ENCODE data around the gene CFAP57. TPM values are rescaled to one million over a fixed set of nuclear protein-coding genes. Genes with fewer than 3 reads are reported as not detected.

CFAP57 gene
- polyA plus RNA-seq, 2 of the 4 experiments (the other 2 are of a cell fraction): 0.54 to 0.80 TPM

DNA sequence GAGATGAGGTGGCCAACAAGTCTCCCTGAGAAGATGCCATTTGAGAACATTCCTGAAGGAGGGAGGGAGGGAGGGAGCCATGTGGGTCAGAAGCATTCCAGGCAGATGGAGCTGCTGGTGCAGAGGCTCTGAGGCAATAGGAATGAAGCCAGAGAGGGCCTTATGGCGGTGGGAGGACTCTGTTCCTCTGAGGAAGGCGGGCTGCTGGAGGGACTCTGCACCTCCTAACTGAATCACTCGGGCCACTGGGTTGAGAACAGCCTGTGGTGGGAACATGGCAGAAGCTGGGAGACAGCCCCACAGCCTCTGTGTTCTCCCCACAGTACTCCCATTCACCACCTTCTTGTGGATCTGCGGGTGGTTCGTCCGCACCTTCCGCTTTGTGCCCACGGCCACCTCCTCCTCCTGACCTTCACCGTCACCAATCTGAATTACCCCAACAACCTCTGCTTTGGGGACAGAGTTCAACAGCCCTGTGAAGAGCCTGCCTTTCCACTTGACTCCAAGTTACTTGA, 95.2 kb downstream of the CFAP57 start:
- ATAC-seq: peak in 1 of 2 experiments; percentile 21; a peak in 1 of 6 replicates

DNA sequence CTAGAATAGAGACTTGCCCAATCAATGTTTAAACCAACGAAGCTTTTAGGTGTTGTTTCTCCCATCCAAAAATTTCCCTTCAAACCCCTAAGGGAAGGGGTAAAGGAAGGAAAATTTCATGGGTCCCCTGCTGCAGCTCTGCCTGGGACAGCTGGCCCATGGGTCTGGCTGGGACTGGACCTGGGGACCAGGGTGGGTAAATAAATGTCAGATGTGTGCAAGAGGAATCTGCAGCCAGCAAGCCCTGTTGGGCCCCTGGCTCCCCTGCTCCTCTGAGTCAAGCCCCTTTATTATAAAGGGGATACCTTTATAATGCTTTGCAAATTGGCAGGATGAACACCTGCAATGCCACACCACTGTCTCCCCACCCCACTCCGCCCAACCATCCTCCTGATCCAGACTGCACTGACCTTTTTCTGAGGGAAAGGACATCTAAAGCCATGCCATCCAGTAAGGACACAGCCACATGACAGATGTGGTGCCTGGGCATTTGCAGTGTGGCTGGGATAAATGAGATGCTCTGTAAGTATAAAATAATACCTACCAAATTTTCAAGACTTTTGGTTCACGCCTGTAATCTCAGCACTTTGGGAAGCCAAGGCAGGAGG, 95.8 kb downstream of the CFAP57 start:
- Histone ChIP-seq H3K4me1 (no peaks in the 10 kb centered on the region), H3K27ac (no peak overlapping the region), H3K4me3 (no peak overlapping the region), H3K4me2 (no peak overlapping the region), H3K9me3 (peaks cover 4% of the 10 kb centered on the region; the same call in 1 of the 3 replicates)
- no peak for DNase-seq (ENCODE audit: low read depth in 1 of 2, low spot score in 1 of 2)
- POLR2A ChIA-PET: no interaction called here
- no peak for ATAC-seq
- no peak for FAIRE-seq
- CTCF ChIA-PET: no interaction called here
- WGBS (ENCODE audit: missing lambda C conversion rate): 62% methylated on average over 3 of the region's 3 CpGs
- no peak for TF ChIP-seq MAZ (IDR thresholded peaks at IDR 0.05; ENCODE audit: borderline replicate concordance, low read depth, low read length)
- TF ChIP-seq HDAC2 (IDR thresholded peaks at IDR 0.05): no peak
- TF ChIP-seq HOXA7 (CRISPR knock-in tag; IDR thresholded peaks at IDR 0.05): no peak
- TF ChIP-seq HOXB13 (CRISPR knock-in tag; IDR thresholded peaks at IDR 0.05; ENCODE audit: low read depth): no peak
- no peak for TF ChIP-seq RARB (CRISPR knock-in tag; IDR thresholded peaks at IDR 0.05)
- TF ChIP-seq ZSCAN20 (CRISPR knock-in tag; IDR thresholded peaks at IDR 0.05): no peak
- TF ChIP-seq, protein P1, sequence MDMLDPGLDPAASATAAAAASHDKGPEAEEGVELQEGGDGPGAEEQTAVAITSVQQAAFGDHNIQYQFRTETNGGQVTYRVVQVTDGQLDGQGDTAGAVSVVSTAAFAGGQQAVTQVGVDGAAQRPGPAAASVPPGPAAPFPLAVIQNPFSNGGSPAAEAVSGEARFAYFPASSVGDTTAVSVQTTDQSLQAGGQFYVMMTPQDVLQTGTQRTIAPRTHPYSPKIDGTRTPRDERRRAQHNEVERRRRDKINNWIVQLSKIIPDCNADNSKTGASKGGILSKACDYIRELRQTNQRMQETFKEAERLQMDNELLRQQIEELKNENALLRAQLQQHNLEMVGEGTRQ (IDR thresholded peaks at IDR 0.05): no peak
- TF ChIP-seq EHF (CRISPR knock-in tag; IDR thresholded peaks at IDR 0.05): no peak
- TF ChIP-seq CEBPB (IDR thresholded peaks at IDR 0.05): no peak
- no peak for TF ChIP-seq EP300 (IDR thresholded peaks at IDR 0.05)
- TF ChIP-seq, protein P2, sequence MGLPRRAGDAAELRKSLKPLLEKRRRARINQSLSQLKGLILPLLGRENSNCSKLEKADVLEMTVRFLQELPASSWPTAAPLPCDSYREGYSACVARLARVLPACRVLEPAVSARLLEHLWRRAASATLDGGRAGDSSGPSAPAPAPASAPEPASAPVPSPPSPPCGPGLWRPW (IDR thresholded peaks at IDR 0.05): no peak
- TF ChIP-seq, protein P3, sequence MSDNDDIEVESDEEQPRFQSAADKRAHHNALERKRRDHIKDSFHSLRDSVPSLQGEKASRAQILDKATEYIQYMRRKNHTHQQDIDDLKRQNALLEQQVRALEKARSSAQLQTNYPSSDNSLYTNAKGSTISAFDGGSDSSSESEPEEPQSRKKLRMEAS (IDR thresholded peaks at IDR 0.05): no peak

More for the DNA sequence above, 95.2 kb downstream of the CFAP57 start:
- no peak overlapping the region for H3K4me2 ChIP-seq
- H3K27ac ChIP-seq: no peak overlapping the region
- no peak overlapping the region for H3K4me3 ChIP-seq
- FAIRE-seq (no peak), DNase-seq (ENCODE audit: low read depth in 1 of 2, low spot score in 1 of 2) (no peak)
- ChIA-PET CTCF (no interaction called here), POLR2A (no interaction called here)
- no peak for TF ChIP-seq FOSL2 (IDR thresholded peaks at IDR 0.05)
- no peak for TF ChIP-seq FOSL2 (CRISPR knock-in tag; IDR thresholded peaks at IDR 0.05)
- WGBS (ENCODE audit: missing lambda C conversion rate): 63% methylated on average over 9 of the region's 9 CpGs
- H3K9me3 ChIP-seq: peaks cover 4% of the 10 kb centered on the region; the same call in 1 of the 3 replicates
- H3K4me1 ChIP-seq: no peaks in the 10 kb centered on the region

DNA sequence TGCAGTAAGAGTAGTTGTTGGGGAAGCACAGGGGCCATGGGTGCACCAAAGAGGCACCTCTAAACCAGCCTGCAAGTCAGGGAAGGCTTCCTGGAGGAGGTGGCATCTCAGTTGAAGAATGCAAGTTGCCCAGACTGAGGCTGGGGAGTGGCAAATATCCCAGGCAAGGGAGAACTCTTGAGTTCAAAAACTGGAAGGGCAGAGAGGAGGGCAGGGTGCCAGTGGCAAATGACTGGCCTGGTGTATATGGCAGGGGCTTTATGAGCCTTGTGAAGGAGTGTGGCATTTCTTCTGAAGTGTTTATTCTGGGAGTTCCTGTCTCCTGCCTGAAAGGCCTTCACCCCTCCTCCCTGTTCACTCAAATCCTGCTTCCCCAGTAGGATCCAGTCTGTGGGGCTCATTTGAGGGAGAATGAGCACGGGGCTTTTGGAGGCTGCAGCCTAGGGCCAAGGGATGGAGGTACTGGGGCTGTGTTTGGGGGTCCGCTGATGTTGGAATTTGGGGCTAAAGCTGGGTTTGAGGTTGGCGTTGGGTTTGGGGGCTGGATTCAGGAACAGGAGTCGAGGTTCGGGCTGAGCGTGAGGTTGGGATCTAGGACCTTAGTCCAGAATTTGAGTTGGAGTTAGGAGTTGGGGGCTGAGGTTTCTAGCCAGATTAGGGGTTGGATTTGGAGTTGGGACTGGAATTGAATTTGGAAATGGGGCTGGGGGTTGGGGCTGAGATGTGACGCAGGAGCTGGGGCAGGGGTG, 97.7 kb downstream of the CFAP57 start, which contains the start of gene TMEM125:
TMEM125 (plus strand) TSS at position 357 of the 749 bp plus-strand sequence. CDS start 2,740 bp downstream, outside the sequence.
- POLR2A ChIA-PET: no interaction called here
- Histone ChIP-seq H3K4me3 (no peak within 1 kb of the TSS), H3K4me2 (no peak within 1 kb of the TSS), H3K9me3 (no peaks in the 10 kb centered on the region), H3K27ac (no peak within 1 kb of the TSS), H3K4me1 (no peaks in the 10 kb centered on the region)
- no peak for ATAC-seq
- CTCF ChIA-PET: no interaction called here
- WGBS (ENCODE audit: missing lambda C conversion rate): 78% methylated on average over 7 of the region's 7 CpGs
- FAIRE-seq: no peak
- TF ChIP-seq ZFP36 (IDR thresholded peaks at IDR 0.05; ENCODE audit: borderline replicate concordance, partially characterized antibody): peak; percentile 66
- no peak for TF ChIP-seq TFCP2L1 (CRISPR knock-in tag; IDR thresholded peaks at IDR 0.05)
- TF ChIP-seq, protein P4, sequence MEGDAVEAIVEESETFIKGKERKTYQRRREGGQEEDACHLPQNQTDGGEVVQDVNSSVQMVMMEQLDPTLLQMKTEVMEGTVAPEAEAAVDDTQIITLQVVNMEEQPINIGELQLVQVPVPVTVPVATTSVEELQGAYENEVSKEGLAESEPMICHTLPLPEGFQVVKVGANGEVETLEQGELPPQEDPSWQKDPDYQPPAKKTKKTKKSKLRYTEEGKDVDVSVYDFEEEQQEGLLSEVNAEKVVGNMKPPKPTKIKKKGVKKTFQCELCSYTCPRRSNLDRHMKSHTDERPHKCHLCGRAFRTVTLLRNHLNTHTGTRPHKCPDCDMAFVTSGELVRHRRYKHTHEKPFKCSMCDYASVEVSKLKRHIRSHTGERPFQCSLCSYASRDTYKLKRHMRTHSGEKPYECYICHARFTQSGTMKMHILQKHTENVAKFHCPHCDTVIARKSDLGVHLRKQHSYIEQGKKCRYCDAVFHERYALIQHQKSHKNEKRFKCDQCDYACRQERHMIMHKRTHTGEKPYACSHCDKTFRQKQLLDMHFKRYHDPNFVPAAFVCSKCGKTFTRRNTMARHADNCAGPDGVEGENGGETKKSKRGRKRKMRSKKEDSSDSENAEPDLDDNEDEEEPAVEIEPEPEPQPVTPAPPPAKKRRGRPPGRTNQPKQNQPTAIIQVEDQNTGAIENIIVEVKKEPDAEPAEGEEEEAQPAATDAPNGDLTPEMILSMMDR (IDR thresholded peaks at IDR 0.05): no peak
- no peak for DNase-seq (ENCODE audit: low read depth in 1 of 2, low spot score in 1 of 2)
